ENCODE data around the gene RPL10A. TPM values are rescaled to one million over a fixed set of nuclear protein-coding genes. Genes with fewer than 3 reads are reported as not detected.
"Not testable (repeated sequence)": the region's sequence is repeated elsewhere in the genome, so short reads cannot be mapped to it uniquely, and the experiment has no call there.

The RPL10A gene
- 1,000 to 10,000 TPM; 2,353 to 2,363 TPM for total RNA-seq

DNA sequence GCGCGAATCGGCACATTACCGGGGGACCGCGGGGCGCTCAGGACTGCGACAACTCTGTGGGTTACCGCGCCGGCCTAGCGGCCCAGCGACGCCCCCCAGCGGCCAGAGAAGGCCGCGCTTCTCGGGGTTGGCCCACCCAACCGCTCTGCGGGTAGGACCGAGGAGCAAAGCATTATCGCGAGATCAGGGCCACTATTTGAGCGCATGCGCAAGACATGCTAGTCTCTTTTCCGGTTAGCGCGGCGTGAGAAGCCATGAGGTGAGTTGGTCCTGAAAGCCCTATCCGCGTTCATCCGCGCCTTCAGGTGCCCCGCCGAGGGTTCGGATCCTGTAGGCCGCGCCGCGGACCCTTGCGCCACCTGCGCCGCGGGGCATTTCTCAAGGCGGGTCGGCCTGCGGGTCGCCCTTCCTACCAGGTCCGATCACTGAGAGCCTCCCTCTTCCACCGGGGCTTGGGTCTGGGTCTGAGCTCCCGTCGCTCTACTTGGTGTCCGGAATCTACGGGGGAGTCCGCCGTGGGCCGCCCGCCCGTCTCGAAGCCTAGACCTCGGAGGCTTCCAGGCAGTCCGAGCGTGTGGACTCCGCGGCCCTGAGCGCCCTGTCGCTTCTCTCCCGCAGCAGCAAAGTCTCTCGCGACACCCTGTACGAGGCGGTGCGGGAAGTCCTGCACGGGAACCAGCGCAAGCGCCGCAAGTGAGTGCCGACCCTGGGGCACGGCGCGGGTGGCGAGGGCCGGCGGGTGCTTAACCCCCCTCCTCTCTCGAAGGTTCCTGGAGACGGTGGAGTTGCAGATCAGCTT lies at the start of gene RPL10A:
Gene RPL10A, plus strand, starts transcription at position 221 of the 799 bp plus-strand sequence. Its CDS starts 34 bp downstream, at position 255.
- H3K9me3 Mint-ChIP-seq = no peaks in the 10 kb centered on the region
- H3K27ac Mint-ChIP-seq = peak within 1 kb of the TSS; percentile 97
- H3K4me1 Mint-ChIP-seq (ENCODE audit: low read depth) = peaks cover 56% of the 10 kb centered on the region
- ATAC-seq (replicated peaks in 1 of 2) (peak; percentile 85 to 88), DNase-seq (peak; percentile 95)
- H3K4me3 Mint-ChIP-seq = peak within 1 kb of the TSS; percentile 90 to 92
- H3K27me3 Mint-ChIP-seq (ENCODE audit: low read depth) = no peaks in the 10 kb centered on the region
- peaks cover 15 to 43% of the 10 kb centered on the region in 2 donors for H3K36me3 Mint-ChIP-seq (ENCODE audit: insufficient read depth in 2 of 2)

GRCh38 chr6:35419417-35419816 lies 48.8 kb upstream of the RPL10A start:
- DNase-seq = no peak
- peaks cover 6 to 9% of the 10 kb centered on the region in 2 donors for H3K36me3 Mint-ChIP-seq (ENCODE audit: insufficient read depth in 2 of 2)
- H3K4me1 Mint-ChIP-seq (ENCODE audit: low read depth) = peaks cover 35% of the 10 kb centered on the region
- no peak overlapping the region for H3K4me3 Mint-ChIP-seq
- no peaks in the 10 kb centered on the region for H3K9me3 Mint-ChIP-seq
- no peak for ATAC-seq (replicated peaks in 1 of 2)
- H3K27ac Mint-ChIP-seq = no peak overlapping the region
- no peaks in the 10 kb centered on the region for H3K27me3 Mint-ChIP-seq (ENCODE audit: low read depth)

DNA sequence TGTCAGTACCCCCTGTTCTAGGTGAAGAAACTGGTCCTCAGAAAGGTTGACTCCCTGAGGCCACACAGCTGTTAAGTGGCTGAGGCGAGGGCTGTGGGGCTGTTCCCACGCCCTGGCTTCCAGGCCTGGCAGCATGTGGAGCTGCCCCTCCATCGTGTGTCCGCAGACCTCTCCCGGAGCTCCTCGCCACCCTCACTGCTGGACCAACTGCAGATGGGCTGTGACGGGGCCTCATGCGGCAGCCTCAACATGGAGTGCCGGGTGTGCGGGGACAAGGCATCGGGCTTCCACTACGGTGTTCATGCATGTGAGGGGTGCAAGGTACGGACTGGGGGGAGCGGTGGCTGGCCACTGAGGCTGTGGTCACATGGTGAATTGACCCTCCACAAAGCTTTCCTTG lies 48.2 kb upstream of the RPL10A start:
- DNase-seq (no peak), ATAC-seq (replicated peaks in 1 of 2) (no peak)
- Mint-ChIP-seq H3K4me3 (no peak overlapping the region), H3K36me3 (ENCODE audit: insufficient read depth in 2 of 2) (peaks cover 6 to 9% of the 10 kb centered on the region in 2 donors), H3K9me3 (no peaks in the 10 kb centered on the region), H3K27me3 (ENCODE audit: low read depth) (no peaks in the 10 kb centered on the region), H3K4me1 (ENCODE audit: low read depth) (peaks cover 30% of the 10 kb centered on the region), H3K27ac (no peak overlapping the region)

GRCh38 chr6:35425284-35425683 lies 42.9 kb upstream of the RPL10A start:
- peaks cover 10 to 15% of the 10 kb centered on the region in 2 donors for H3K36me3 Mint-ChIP-seq (ENCODE audit: insufficient read depth in 2 of 2)
- no peak overlapping the region for H3K27ac Mint-ChIP-seq
- H3K27me3 Mint-ChIP-seq (ENCODE audit: low read depth) = no peaks in the 10 kb centered on the region
- H3K4me3 Mint-ChIP-seq = no peak overlapping the region
- no peaks in the 10 kb centered on the region for H3K4me1 Mint-ChIP-seq (ENCODE audit: low read depth)
- DNase-seq = no peak
- H3K9me3 Mint-ChIP-seq = peaks cover 3 to 12% of the 10 kb centered on the region in 2 donors
- ATAC-seq (replicated peaks in 1 of 2) = no peak

DNA sequence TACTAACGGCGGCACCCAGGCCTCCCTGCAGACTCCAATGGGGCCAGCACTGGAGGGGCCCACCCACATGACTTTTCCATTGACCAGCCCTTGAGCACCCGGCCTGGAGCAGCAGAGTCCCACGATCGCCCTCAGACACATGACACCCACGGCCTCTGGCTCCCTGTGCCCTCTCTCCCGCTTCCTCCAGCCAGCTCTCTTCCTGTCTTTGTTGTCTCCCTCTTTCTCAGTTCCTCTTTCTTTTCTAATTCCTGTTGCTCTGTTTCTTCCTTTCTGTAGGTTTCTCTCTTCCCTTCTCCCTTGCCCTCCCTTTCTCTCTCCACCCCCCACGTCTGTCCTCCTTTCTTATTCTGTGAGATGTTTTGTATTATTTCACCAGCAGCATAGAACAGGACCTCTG lies 42.1 kb upstream of the RPL10A start:
- peaks cover 3 to 12% of the 10 kb centered on the region in 2 donors for H3K9me3 Mint-ChIP-seq
- no peaks in the 10 kb centered on the region for H3K27me3 Mint-ChIP-seq (ENCODE audit: low read depth)
- H3K4me1 Mint-ChIP-seq (ENCODE audit: low read depth) = no peaks in the 10 kb centered on the region
- ATAC-seq (replicated peaks in 1 of 2) (no peak), DNase-seq (no peak)
- peaks cover 7 to 15% of the 10 kb centered on the region in 2 donors for H3K36me3 Mint-ChIP-seq (ENCODE audit: insufficient read depth in 2 of 2)
- peak overlapping the region; percentile 8 for H3K27ac Mint-ChIP-seq
- no peak overlapping the region for H3K4me3 Mint-ChIP-seq

GRCh38 chr6:35427435-35427834 lies 40.8 kb upstream of the RPL10A start:
- DNase-seq (no peak), ATAC-seq (replicated peaks in 1 of 2) (no peak)
- H3K27ac Mint-ChIP-seq = no peak overlapping the region
- no peaks in the 10 kb centered on the region for H3K27me3 Mint-ChIP-seq (ENCODE audit: low read depth)
- no peak overlapping the region for H3K4me3 Mint-ChIP-seq
- H3K36me3 Mint-ChIP-seq (ENCODE audit: insufficient read depth in 2 of 2) = peaks cover 7 to 15% of the 10 kb centered on the region in 2 donors
- no peaks in the 10 kb centered on the region for H3K4me1 Mint-ChIP-seq (ENCODE audit: low read depth)
- H3K9me3 Mint-ChIP-seq = peaks cover 3 to 12% of the 10 kb centered on the region in 2 donors

GRCh38 chr6:35427851-35428321 lies 40.3 kb upstream of the RPL10A start:
- Mint-ChIP-seq H3K9me3 (peaks cover 3 to 12% of the 10 kb centered on the region in 2 donors), H3K4me1 (ENCODE audit: low read depth) (no peaks in the 10 kb centered on the region), H3K4me3 (no peak overlapping the region), H3K27ac (no peak overlapping the region), H3K27me3 (ENCODE audit: low read depth) (no peaks in the 10 kb centered on the region), H3K36me3 (ENCODE audit: insufficient read depth in 2 of 2) (peaks cover 6 to 14% of the 10 kb centered on the region in 2 donors)
- no peak for ATAC-seq (replicated peaks in 1 of 2)
- DNase-seq = no peak

DNA sequence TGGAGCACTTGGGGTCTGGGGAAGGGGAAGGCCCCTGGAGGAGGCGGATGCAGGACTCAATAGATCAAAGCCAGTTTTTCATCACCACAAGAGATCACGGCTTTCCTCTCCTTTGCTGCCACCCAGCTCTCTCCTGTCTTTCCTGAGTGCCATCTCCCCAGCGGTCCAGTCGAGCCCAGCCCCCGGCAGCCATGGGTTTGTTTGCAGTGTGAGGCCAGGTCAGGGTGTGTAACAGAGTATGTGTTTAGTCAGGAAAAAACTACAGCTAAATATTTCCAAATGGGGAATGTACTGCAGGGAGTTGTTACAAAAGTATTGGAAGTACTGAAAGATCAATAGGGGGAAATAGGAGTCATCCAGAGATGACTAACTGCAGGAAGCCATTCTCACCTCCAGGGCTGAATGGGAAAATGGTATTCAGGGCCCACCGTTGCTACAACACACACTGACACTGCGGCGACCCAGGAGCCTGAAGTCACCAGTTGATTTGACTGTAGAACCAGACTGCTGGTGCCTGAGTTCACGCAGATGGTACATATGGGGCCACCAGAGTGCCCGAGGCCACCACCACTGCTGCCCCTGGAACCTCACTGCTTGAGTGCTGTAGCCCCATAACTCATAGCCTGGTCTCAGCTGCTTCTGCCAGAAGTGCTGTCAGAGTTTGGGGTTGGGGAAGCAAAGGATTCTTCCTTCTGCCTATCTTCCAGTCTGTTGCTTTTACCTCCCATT lies 39.6 kb upstream of the RPL10A start:
- no peak overlapping the region for H3K27ac Mint-ChIP-seq
- no peaks in the 10 kb centered on the region for H3K27me3 Mint-ChIP-seq (ENCODE audit: low read depth)
- no peak overlapping the region for H3K4me3 Mint-ChIP-seq
- ATAC-seq (replicated peaks in 1 of 2) (no peak), DNase-seq (no peak)
- no peaks in the 10 kb centered on the region for H3K4me1 Mint-ChIP-seq (ENCODE audit: low read depth)
- H3K36me3 Mint-ChIP-seq (ENCODE audit: insufficient read depth in 2 of 2) = peaks cover 6 to 14% of the 10 kb centered on the region in 2 donors
- peaks cover 3 to 12% of the 10 kb centered on the region in 2 donors for H3K9me3 Mint-ChIP-seq

- Mint-ChIP-seq H3K36me3 (ENCODE audit: insufficient read depth in 2 of 2) (peaks cover 6 to 14% of the 10 kb centered on the region in 2 donors), H3K27ac (no peak overlapping the region), H3K4me1 (ENCODE audit: low read depth) (no peaks in the 10 kb centered on the region), H3K27me3 (ENCODE audit: low read depth) (no peaks in the 10 kb centered on the region), H3K9me3 (peaks cover 3 to 12% of the 10 kb centered on the region in 2 donors), H3K4me3 (no peak overlapping the region)
- DNase-seq (no peak), ATAC-seq (replicated peaks in 1 of 2) (no peak)
Observed at GRCh38 chr6:35429463-35429862, 38.7 kb upstream of the RPL10A start.

- Mint-ChIP-seq H3K4me3 (no peak overlapping the region), H3K27me3 (ENCODE audit: low read depth) (no peaks in the 10 kb centered on the region), H3K4me1 (ENCODE audit: low read depth) (no peaks in the 10 kb centered on the region), H3K27ac (no peak overlapping the region), H3K36me3 (ENCODE audit: insufficient read depth in 2 of 2) (peaks cover 2 to 12% of the 10 kb centered on the region in 2 donors), H3K9me3 (peaks cover 3 to 12% of the 10 kb centered on the region in 2 donors)
- DNase-seq = no peak
- no peak for ATAC-seq (replicated peaks in 1 of 2)
Observed at GRCh38 chr6:35432291-35432690, 35.9 kb upstream of the RPL10A start.

- not testable (repeated sequence) for H3K27me3 Mint-ChIP-seq (ENCODE audit: low read depth); H3K4me1 Mint-ChIP-seq (ENCODE audit: low read depth); H3K27ac Mint-ChIP-seq; H3K4me3 Mint-ChIP-seq; DNase-seq; ATAC-seq (replicated peaks in 1 of 2)
- Mint-ChIP-seq H3K9me3 (peaks cover 3 to 12% of the 10 kb centered on the region in 2 donors), H3K36me3 (ENCODE audit: insufficient read depth in 2 of 2) (peaks cover 2 to 12% of the 10 kb centered on the region in 2 donors)
Observed at GRCh38 chr6:35432702-35433101, 35.5 kb upstream of the RPL10A start.

DNA sequence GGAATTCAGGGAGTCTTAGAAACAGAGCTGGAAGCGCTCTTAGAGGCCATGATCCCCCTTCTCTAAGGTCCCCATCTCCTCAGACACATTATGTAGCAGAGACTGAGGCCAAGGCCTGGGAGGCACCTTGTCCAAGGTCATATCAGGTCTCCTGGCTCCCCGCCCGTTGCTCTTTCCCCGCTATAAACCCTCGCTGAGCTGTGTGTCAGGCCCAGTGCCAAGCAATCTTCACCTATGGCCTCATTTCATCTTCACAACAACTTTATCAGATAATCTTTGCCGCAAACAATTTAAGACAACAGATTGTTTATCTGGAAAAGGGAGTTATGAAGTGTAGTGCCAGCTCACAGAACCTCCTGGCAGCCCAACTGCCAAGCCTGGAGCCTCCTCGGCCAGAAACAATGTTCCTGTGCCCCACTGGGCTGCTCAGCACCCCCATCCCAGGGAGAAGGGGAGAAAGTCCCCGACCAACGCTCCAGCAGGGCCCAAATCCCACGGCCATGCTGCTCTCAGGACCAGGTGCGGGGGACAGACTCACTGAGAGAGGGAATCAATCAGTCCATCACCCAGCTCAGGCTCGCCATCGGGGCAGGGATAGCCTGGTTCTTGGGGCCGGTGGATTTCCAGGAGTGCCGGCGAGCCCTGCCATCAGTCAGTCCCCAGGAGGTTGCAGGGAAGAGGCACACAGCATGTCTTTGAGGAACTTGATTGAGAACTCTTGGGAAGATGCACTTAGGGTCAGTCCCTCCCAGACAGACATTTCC lies 32.9 kb upstream of the RPL10A start:
- Mint-ChIP-seq H3K27ac (no peak overlapping the region), H3K4me3 (no peak overlapping the region), H3K36me3 (ENCODE audit: insufficient read depth in 2 of 2) (no peaks in the 10 kb centered on the region), H3K4me1 (ENCODE audit: low read depth) (no peaks in the 10 kb centered on the region), H3K9me3 (no peaks in the 10 kb centered on the region), H3K27me3 (ENCODE audit: low read depth) (no peaks in the 10 kb centered on the region)
- DNase-seq (no peak), ATAC-seq (replicated peaks in 1 of 2) (peak in 1 of 2 donors; percentile 17)
